Measurements from ENCODE around the gene MEF2D. TPM values are rescaled to one million over a fixed set of nuclear protein-coding genes. Genes with fewer than 3 reads are reported as not detected.

Gene MEF2D
- total RNA-seq, result 10 to 100 TPM; 25.7 to 27.8 TPM

GRCh38 chr1:156500543-156500792 is at the start of gene MEF2D:
Gene MEF2D, minus strand, starts transcription at chr1:156500775. Its CDS starts 17,483 bp downstream, at chr1:156483292.
- peak within 1 kb of the TSS; percentile 95 for H3K27ac Mint-ChIP-seq
- no peak for DNase-seq
- H3K27me3 Mint-ChIP-seq, result no peaks in the 10 kb centered on the region
- H3K4me1 Mint-ChIP-seq, result peaks cover 73% of the 10 kb centered on the region
- H3K4me3 Mint-ChIP-seq, result peak within 1 kb of the TSS; percentile 87
- peaks cover 6% of the 10 kb centered on the region for H3K36me3 Mint-ChIP-seq
- H3K9me3 Mint-ChIP-seq, result peaks cover 2% of the 10 kb centered on the region

DNA sequence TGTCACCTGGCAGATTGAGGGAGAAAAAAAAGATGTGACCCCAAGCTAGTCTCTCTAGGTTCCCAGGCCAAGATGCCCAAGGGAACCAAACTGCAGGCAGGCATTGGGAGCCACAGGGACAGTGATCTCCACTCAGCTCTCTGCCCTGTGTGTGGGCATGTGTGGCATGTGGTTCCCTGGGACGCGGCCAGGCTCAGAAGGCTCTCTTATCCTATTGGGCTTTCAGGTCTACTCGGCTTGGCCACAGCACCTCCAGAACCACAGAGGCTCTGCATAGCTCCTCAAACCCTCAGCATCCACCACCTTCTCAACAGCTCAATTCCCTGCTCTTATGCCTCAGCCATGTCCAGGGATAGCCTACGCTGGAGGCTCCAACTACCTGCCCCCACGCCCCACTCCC is 49.8 kb upstream of the MEF2D start:
- Mint-ChIP-seq H3K4me3 (no peak overlapping the region), H3K36me3 (peaks cover 2% of the 10 kb centered on the region), H3K27ac (no peak overlapping the region), H3K4me1 (no peaks in the 10 kb centered on the region), H3K9me3 (no peaks in the 10 kb centered on the region), H3K27me3 (no peaks in the 10 kb centered on the region)
- no peak for DNase-seq

DNA sequence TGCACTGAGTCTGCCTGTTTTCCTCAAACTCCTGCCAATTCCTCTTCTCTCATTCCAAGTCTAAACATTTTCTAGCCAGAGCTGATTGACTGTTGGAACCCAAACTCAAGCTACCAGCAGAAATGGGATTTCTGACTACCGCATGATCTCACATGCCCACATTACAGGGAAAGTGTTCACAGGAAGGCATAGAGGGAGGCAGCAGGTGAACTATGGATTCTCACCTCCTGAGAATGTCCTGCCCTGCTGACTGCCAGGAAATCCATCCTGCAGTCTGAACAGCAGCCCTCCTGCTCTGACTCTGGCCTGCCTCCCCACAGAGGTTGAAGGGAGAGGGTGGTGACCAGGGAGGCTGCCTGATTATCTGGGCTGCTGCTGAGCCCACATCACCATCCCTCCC is 49.3 kb upstream of the MEF2D start:
- Mint-ChIP-seq H3K4me3 (no peak overlapping the region), H3K36me3 (no peaks in the 10 kb centered on the region), H3K4me1 (no peaks in the 10 kb centered on the region), H3K27ac (no peak overlapping the region), H3K9me3 (no peaks in the 10 kb centered on the region), H3K27me3 (no peaks in the 10 kb centered on the region)
- DNase-seq, result no peak

DNA sequence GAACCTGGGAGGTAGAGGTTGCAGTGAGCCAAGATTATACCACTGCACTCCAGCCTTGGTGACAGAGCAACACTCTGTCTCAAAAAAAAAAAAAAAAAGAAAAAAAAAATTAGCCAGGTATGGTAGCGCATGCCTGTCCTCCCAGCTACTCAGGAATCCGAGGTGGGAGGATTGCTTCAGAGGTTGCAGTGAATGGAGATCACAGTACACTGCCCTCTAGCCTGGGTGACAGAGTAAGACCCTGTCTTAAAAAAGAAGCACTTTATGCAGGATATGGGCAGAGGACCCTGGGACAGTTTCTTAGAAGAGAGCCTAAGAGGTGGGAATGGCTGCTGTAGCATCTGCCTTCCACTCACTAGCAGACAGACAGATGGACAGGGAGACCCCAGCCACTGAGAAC is 48.8 kb upstream of the MEF2D start:
- no peaks in the 10 kb centered on the region for H3K27me3 Mint-ChIP-seq
- no peak overlapping the region for H3K4me3 Mint-ChIP-seq
- H3K27ac Mint-ChIP-seq, result no peak overlapping the region
- no peaks in the 10 kb centered on the region for H3K9me3 Mint-ChIP-seq
- no peaks in the 10 kb centered on the region for H3K4me1 Mint-ChIP-seq
- DNase-seq, result no peak
- H3K36me3 Mint-ChIP-seq, result no peaks in the 10 kb centered on the region

DNA sequence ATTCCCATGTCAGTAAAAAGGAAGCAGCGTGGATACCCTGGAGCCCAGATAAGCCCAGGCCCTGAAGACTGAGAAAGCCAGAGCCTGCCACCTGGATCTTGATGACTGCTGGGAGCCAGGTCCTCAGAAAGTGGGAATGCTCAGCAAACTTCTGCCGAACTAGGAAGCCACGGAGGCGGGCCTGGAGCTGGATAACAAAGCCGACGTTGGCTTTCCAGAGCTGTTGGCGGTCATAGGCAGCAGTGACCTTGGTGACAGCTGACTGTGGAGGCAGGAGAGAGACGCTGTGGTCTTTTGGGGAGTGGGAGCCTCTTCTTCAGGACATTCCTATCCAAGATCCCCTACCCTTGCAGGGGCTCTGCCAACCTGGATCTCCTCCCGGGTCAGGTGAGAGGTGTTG is 47.4 kb upstream of the MEF2D start:
- no peak for DNase-seq
- no peak overlapping the region for H3K27ac Mint-ChIP-seq

GRCh38 chr1:156547434-156547833 is 46.9 kb upstream of the MEF2D start:
- no peak for DNase-seq
- Mint-ChIP-seq H3K9me3 (no peaks in the 10 kb centered on the region), H3K27ac (no peak overlapping the region), H3K36me3 (no peaks in the 10 kb centered on the region), H3K4me3 (no peak overlapping the region), H3K27me3 (no peaks in the 10 kb centered on the region), H3K4me1 (no peaks in the 10 kb centered on the region)

More for the DNA sequence above, 47.4 kb upstream of the MEF2D start:
- H3K4me3 Mint-ChIP-seq, result no peak overlapping the region
- no peaks in the 10 kb centered on the region for H3K36me3 Mint-ChIP-seq
- H3K4me1 Mint-ChIP-seq, result no peaks in the 10 kb centered on the region
- H3K27me3 Mint-ChIP-seq, result no peaks in the 10 kb centered on the region
- H3K9me3 Mint-ChIP-seq, result no peaks in the 10 kb centered on the region

GRCh38 chr1:156546267-156546666 is 45.7 kb upstream of the MEF2D start:
- no peak for DNase-seq
- no peak overlapping the region for H3K27ac Mint-ChIP-seq
- H3K4me1 Mint-ChIP-seq, result no peaks in the 10 kb centered on the region
- H3K36me3 Mint-ChIP-seq, result no peaks in the 10 kb centered on the region
- H3K27me3 Mint-ChIP-seq, result no peaks in the 10 kb centered on the region
- no peak overlapping the region for H3K4me3 Mint-ChIP-seq
- H3K9me3 Mint-ChIP-seq, result no peaks in the 10 kb centered on the region

DNA sequence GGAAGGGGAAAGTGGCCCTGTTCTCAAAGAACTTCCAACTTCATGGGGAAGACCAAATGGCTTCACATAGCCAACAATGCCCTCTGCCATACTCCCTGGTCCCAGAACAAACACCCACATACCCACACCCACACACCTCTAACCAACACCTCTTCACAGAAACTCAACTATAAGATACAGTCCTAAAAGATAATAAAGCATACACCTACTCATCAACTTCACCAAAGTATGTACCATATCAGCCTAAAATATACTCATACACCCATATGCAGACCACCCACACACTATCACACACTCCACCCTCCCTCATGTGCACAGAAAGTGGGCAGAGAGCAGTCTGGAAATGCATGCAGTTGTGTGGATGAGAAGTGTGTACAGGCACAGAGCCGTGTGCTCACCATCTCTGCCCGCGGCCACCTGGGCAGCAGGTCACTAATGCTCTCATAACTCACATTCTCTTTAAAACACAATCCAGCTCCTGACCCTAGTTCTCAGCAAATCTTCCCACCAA is 44.1 kb upstream of the MEF2D start:
- H3K36me3 Mint-ChIP-seq, result no peaks in the 10 kb centered on the region
- DNase-seq, result no peak
- no peaks in the 10 kb centered on the region for H3K4me1 Mint-ChIP-seq
- H3K27me3 Mint-ChIP-seq, result no peaks in the 10 kb centered on the region
- H3K9me3 Mint-ChIP-seq, result no peaks in the 10 kb centered on the region
- H3K4me3 Mint-ChIP-seq, result no peak overlapping the region
- no peak overlapping the region for H3K27ac Mint-ChIP-seq

- H3K4me3 Mint-ChIP-seq, result no peak overlapping the region
- no peaks in the 10 kb centered on the region for H3K4me1 Mint-ChIP-seq
- no peak for DNase-seq
- H3K9me3 Mint-ChIP-seq, result no peaks in the 10 kb centered on the region
- H3K36me3 Mint-ChIP-seq, result peaks cover 2% of the 10 kb centered on the region
- H3K27ac Mint-ChIP-seq, result no peak overlapping the region
- no peaks in the 10 kb centered on the region for H3K27me3 Mint-ChIP-seq
These were observed 42.5 kb upstream of the MEF2D start for GRCh38 chr1:156543066-156543465.

- Mint-ChIP-seq H3K36me3 (peaks cover 2% of the 10 kb centered on the region), H3K4me1 (no peaks in the 10 kb centered on the region), H3K9me3 (no peaks in the 10 kb centered on the region), H3K4me3 (no peak overlapping the region), H3K27me3 (no peaks in the 10 kb centered on the region), H3K27ac (no peak overlapping the region)
- DNase-seq, result no peak
These were observed 40.4 kb upstream of the MEF2D start for GRCh38 chr1:156540955-156541354.

DNA sequence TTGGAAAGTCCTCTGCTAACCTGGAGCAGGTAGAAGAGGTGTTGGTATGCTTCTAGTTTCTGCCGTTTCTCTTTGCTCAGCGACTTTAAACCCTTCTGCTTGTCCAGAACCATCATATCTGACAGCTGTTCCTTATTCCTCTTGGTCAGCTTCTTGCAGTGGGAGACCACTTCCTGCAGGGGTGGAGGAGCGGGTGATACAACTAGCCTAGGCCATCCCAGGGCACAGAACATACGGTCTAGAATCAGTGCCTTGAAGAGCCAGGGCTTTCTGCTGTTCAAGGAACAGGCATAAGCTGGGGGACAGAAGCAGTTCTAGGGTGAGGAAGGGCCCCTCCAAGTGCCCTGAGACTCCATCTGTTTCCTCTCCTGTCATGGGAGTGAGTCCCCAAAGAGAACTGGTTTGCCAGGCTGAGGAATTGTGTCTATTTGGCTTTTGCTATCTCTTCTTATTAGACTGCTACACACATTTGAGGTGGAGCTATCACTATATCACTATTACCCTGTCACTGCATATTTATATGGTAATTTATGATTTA is 39.3 kb upstream of the MEF2D start:
- Mint-ChIP-seq H3K4me3 (no peak overlapping the region), H3K36me3 (peaks cover 2% of the 10 kb centered on the region), H3K27me3 (no peaks in the 10 kb centered on the region), H3K9me3 (no peaks in the 10 kb centered on the region), H3K4me1 (no peaks in the 10 kb centered on the region), H3K27ac (no peak overlapping the region)
- no peak for DNase-seq

DNA sequence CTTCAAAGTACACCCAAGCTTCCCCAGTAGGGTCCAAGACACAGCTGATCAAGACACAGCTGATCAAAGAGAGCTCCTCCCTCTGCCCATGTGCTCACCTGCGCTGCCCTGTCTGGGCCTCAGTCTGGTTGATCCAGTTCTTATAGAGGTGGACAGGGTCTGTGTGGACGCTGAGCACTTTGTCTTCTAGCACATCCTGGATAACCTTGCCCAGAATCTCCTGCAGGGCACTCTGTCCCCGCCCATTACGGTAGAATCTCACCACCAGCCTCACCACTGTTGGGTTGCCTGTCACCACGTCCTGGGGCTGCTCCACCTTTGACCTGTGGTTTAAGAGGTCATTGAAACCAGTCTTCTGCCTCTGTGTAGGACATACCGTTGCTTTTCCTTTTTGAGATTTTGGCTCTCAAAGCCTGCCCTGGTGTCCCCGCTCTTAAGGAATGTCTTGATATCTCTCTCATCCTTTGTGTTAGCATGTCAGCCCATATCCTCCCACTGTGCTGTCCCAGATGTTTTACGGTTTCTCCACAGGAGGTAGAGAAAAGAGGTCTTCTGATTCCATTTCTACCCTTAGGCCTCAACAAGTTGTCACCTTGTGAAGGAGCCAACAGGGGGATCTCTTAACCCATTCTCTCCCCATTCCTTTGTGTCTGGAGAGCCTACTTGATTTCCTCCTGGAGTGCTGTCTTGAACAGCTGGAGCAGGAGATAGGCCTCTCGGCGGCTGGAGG is 38.3 kb upstream of the MEF2D start:
- Mint-ChIP-seq H3K9me3 (no peaks in the 10 kb centered on the region), H3K36me3 (peaks cover 2% of the 10 kb centered on the region), H3K4me1 (no peaks in the 10 kb centered on the region), H3K27me3 (no peaks in the 10 kb centered on the region), H3K4me3 (no peak overlapping the region), H3K27ac (no peak overlapping the region)
- no peak for DNase-seq

- H3K27me3 Mint-ChIP-seq, result no peaks in the 10 kb centered on the region
- no peaks in the 10 kb centered on the region for H3K9me3 Mint-ChIP-seq
- no peaks in the 10 kb centered on the region for H3K4me1 Mint-ChIP-seq
- peaks cover 2% of the 10 kb centered on the region for H3K36me3 Mint-ChIP-seq
- H3K4me3 Mint-ChIP-seq, result no peak overlapping the region
- DNase-seq, result no peak
- H3K27ac Mint-ChIP-seq, result no peak overlapping the region
These were observed 36.5 kb upstream of the MEF2D start for GRCh38 chr1:156537027-156537426.

DNA sequence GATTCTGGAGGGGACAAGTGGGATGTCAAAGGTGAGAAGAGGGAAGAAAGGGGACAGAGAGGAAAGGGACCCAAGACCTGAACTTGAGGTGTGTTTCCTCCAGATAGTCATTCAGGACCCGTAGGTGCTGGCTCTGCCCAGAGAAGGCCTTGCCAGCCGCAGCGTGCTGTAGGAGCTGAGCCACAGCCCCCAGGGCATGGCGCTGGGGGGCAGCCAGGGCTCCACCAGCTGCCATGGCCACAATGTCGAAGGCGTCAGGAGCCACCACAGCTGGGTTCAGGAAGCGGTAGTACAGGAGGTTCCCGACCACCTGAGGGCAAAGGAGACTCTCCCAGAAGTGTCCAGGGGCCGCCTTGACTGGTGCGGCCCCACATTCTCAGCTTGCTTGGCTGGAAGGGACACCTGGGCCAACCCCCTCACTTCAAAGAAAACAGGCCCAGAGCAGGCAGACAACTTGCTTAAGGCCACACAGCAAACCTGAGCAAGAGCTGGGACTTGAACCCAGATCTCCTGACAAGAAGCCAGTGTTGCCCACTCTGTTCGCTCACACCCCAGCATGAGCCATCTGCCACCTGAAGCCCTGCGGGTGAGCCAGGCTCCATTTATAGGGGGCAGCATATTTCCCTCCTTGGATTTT is 34.0 kb upstream of the MEF2D start:
- DNase-seq, result no peak
- H3K9me3 Mint-ChIP-seq, result no peaks in the 10 kb centered on the region
- H3K4me3 Mint-ChIP-seq, result no peak overlapping the region
- H3K4me1 Mint-ChIP-seq, result no peaks in the 10 kb centered on the region
- H3K27ac Mint-ChIP-seq, result no peak overlapping the region
- H3K36me3 Mint-ChIP-seq, result peaks cover 2% of the 10 kb centered on the region
- no peaks in the 10 kb centered on the region for H3K27me3 Mint-ChIP-seq

DNA sequence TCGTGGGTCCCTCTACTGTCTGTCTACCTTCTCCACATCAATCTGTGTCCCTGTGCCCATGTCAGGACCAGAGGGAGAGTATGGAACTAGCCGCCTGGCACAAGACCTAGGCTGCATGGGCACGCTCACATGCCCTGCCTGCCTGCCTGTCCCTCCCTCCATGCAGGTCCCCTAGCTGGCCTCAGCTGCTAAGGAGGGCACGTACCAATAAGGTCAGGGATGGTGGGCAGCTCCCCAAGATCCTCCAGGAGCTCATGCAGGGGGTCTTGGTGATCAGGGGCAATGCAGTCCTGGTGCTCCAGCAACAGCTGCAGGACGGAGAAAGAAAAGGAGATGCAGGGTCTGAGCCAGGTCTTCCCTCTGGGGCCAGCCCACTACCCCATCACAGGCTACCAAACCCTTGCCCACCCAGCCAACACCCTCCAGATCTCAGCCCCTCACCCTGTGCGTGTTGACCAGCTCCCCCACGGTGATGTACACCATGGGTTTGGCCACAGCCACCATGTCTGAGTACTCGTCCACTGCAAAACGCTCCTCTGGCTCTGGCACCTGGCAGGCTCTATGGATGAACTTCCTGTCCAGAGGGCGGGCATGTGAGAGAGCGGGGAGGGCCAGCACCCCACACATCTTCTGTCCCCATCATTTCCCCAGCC is 33.1 kb upstream of the MEF2D start:
- H3K4me1 Mint-ChIP-seq, result no peaks in the 10 kb centered on the region
- no peak for DNase-seq
- no peaks in the 10 kb centered on the region for H3K36me3 Mint-ChIP-seq
- H3K27me3 Mint-ChIP-seq, result no peaks in the 10 kb centered on the region
- H3K4me3 Mint-ChIP-seq, result no peak overlapping the region
- H3K27ac Mint-ChIP-seq, result no peak overlapping the region
- H3K9me3 Mint-ChIP-seq, result no peaks in the 10 kb centered on the region
